ENCODE data around the gene CARD9.

CARD9 gene

GRCh38 chr9:136351252-136351800 lies 22.1 kb downstream of the CARD9 start:
- DNase-seq (ENCODE audit: low read depth in 2 of 2, low spot score in 1 of 2), result no peak

GRCh38 chr9:136349546-136349945 lies 23.9 kb downstream of the CARD9 start:
- no peak for DNase-seq (ENCODE audit: low read depth in 2 of 2, low spot score in 1 of 2)

GRCh38 chr9:136348691-136349090 lies 24.8 kb downstream of the CARD9 start:
- no peak for DNase-seq (ENCODE audit: low read depth in 2 of 2, low spot score in 1 of 2)

GRCh38 chr9:136347472-136348256 lies 25.8 kb downstream of the CARD9 start:
- DNase-seq (ENCODE audit: low read depth in 2 of 2, low spot score in 1 of 2), result no peak

- DNase-seq (ENCODE audit: low read depth in 2 of 2, low spot score in 1 of 2), result no peak
These were observed 26.5 kb downstream of the CARD9 start for GRCh38 chr9:136346927-136347465.

- DNase-seq (ENCODE audit: low read depth in 2 of 2, low spot score in 1 of 2), result no peak
These were observed 27.4 kb downstream of the CARD9 start for GRCh38 chr9:136346157-136346481.

GRCh38 chr9:136345281-136346156 lies 27.9 kb downstream of the CARD9 start:
- no peak for DNase-seq (ENCODE audit: low read depth in 2 of 2, low spot score in 1 of 2)

- DNase-seq (ENCODE audit: low read depth in 2 of 2, low spot score in 1 of 2), result no peak
These were observed 28.8 kb downstream of the CARD9 start for GRCh38 chr9:136344544-136345280.

GRCh38 chr9:136343884-136344269 lies 29.6 kb downstream of the CARD9 start:
- no peak for DNase-seq (ENCODE audit: low read depth in 2 of 2, low spot score in 1 of 2)

- DNase-seq (ENCODE audit: low read depth in 2 of 2, low spot score in 1 of 2), result no peak
These were observed 30.2 kb downstream of the CARD9 start for GRCh38 chr9:136343121-136343883.

- peak; percentile 28 to 41 for DNase-seq (ENCODE audit: low read depth in 2 of 2, low spot score in 1 of 2)
These were observed 31.0 kb downstream of the CARD9 start for GRCh38 chr9:136342181-136343120.

- no peak for DNase-seq (ENCODE audit: low read depth in 2 of 2, low spot score in 1 of 2)
These were observed 31.7 kb downstream of the CARD9 start for GRCh38 chr9:136341769-136342168.

GRCh38 chr9:136341042-136341655 lies 32.3 kb downstream of the CARD9 start:
- no peak for DNase-seq (ENCODE audit: low read depth in 2 of 2, low spot score in 1 of 2)

- DNase-seq (ENCODE audit: low read depth in 2 of 2, low spot score in 1 of 2), result no peak
These were observed 33.0 kb downstream of the CARD9 start for GRCh38 chr9:136340356-136341041.

GRCh38 chr9:136339958-136340310 lies 33.5 kb downstream of the CARD9 start:
- DNase-seq (ENCODE audit: low read depth in 2 of 2, low spot score in 1 of 2), result no peak

GRCh38 chr9:136339173-136339957 lies 34.1 kb downstream of the CARD9 start:
- no peak for DNase-seq (ENCODE audit: low read depth in 2 of 2, low spot score in 1 of 2)

- no peak for DNase-seq (ENCODE audit: low read depth in 2 of 2, low spot score in 1 of 2)
These were observed 35.0 kb downstream of the CARD9 start for GRCh38 chr9:136338511-136338910.

Data from stimulated activated CD8-positive, alpha-beta memory T cell treated with anti-CD3 and anti-CD28 coated beads, Interleukin-4, amount 100 ng/mL, for 4 hours (primary cell).